Suprapubic skin (tissue), 3 donors: ENCODE results near the gene LGALS4.

ENCODE experiments used
- CTCF ChIP-seq, 2 donors: fragments of 200-600 bp in 1 of 2; fragments of 450-650 bp in 1 of 2; sonication (generic) in 1 of 2; IDR thresholded peaks; one replicate each; pipeline ENCODE4 v1.5.1; 2016 to 2019; ENCODE audit warnings: antibody characterized with exemption in 2 of 2, mild to moderate bottlenecking in 1 of 2, moderate library complexity in 1 of 2
- POLR2AphosphoS5 ChIP-seq, 3 donors: sonication (generic); formaldehyde crosslinking; IDR thresholded peaks; one replicate each; pipeline ENCODE4 v1.6.1; 2017; ENCODE audit warnings: antibody characterized with exemption in 3 of 3

DNA sequence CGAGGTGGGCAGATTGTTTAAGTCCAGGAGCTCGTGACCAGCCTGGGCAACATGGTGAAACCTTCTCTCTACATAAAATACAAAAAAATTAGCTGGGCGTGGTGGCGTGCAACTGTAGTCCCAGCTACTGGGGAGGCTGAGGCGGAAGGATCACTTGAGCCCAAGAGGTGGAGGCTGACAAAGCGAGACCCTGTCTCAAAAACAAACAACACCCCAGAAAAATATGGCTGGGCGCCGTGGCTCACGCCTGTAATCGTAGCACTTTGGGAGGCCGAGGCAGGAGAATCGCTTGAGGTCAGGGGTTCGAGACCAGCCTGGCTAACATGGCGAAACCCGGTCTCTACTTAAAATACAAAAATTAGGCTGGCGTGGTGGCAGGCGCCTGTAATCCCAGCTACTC lies 40.5 kb upstream of the LGALS4 start:
- TF ChIP-seq POLR2AphosphoS5 (IDR thresholded peaks at IDR 0.05): no peak
- TF ChIP-seq CTCF (IDR thresholded peaks at IDR 0.05): no peak
